HS-5 (cell line): Measurements from ENCODE around the gene LBH.

Source experiments
- DNase-seq: peaks from one replicate; pipeline ENCODE4 v3.0.0-alpha.2; 2012; ENCODE audit warnings: low read depth

LBH gene

GRCh38 chr2:30231212-30231995 is at the start of gene LBH:
LBH (plus strand) TSS chr2:30231534; CDS start chr2:30231739, 205 bp downstream.
- no peak for DNase-seq

GRCh38 chr2:30184035-30184434 is 47.3 kb upstream of the LBH start:
- no peak for DNase-seq

DNA sequence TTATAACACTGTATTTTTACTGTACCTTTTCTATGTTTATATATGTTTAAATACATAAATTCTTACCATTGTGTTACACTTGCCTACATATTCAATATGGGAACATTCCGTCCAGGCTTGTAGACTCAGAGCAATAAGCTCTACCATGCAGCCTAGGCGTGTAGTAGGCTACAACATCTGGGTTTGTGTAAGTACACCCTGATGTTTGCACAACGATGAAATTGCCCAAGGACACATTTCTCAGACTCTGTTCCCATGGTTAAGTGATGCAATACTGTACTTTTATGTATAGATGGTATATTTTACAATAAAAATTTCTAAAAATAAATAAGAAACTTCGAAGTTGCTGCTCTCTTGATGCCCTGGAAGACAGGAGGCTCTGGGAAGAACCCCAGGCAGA is 46.2 kb upstream of the LBH start:
- no peak for DNase-seq

- no peak for DNase-seq
These were observed 43.0 kb upstream of the LBH start for GRCh38 chr2:30188292-30188691.

DNA sequence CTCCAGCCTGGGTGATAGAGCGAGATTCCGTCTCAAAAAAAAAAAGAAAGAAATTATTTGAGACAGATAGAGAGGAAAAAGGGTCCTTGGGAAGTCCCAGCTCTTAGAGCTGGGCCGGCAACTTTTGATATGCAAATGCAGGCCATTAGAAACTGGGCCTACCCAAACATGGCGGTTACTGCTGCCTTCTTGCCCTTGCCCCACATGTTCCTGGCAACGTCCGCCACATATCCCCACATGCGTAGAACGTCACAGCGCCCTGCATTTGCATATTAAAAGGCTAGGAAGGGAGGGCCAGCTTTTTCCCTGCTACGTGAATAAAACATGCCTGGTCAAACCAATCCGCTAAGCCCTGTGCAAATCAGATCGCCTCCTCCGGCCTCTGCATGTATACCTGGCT is 40.7 kb upstream of the LBH start:
- DNase-seq = no peak

- DNase-seq = no peak
These were observed 40.2 kb upstream of the LBH start for GRCh38 chr2:30191107-30191506.

- no peak for DNase-seq
These were observed 39.5 kb upstream of the LBH start for GRCh38 chr2:30191819-30192271.

- no peak for DNase-seq
These were observed 39.0 kb upstream of the LBH start for GRCh38 chr2:30192314-30192713.

GRCh38 chr2:30193104-30193681 is 38.1 kb upstream of the LBH start:
- DNase-seq = no peak

DNA sequence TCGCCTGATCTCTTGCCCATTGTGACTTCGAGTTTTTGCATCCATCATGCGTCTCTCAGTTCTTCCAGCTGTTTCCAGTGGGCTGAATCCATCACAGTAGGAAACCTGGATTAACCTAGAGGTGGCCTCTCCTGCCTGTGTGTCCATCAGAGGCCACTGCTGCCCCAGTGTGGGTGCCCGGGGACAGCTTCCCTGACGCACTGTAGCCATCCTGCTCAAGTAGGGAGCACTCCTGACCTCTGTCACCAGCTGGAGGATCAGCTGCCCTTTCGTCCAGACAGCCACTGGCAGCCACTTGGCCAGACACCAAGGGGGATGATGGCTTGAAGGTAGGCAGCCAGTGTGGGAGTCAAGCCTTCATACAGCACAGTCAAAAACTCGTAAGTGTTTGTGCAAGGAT is 36.9 kb upstream of the LBH start:
- no peak for DNase-seq

DNA sequence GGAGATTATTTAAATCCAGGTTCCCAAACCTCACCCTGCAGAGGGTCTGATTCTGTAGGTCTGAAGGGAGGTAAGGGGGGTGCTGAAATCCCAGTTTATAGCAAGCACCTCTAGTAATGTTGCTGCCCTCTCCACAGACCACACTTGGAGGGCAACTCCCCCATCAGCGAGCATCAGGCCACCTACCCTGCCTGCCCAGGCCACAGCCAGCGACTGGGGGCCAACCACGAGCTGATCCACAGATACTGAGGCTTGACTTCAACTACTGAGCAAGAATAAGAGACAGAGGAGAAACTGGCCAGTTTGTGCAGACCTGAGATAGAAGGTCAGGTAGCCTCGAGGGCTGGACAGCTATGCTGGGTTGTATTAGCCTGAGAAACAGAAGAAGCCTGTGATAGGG is 36.3 kb upstream of the LBH start:
- DNase-seq = no peak

DNA sequence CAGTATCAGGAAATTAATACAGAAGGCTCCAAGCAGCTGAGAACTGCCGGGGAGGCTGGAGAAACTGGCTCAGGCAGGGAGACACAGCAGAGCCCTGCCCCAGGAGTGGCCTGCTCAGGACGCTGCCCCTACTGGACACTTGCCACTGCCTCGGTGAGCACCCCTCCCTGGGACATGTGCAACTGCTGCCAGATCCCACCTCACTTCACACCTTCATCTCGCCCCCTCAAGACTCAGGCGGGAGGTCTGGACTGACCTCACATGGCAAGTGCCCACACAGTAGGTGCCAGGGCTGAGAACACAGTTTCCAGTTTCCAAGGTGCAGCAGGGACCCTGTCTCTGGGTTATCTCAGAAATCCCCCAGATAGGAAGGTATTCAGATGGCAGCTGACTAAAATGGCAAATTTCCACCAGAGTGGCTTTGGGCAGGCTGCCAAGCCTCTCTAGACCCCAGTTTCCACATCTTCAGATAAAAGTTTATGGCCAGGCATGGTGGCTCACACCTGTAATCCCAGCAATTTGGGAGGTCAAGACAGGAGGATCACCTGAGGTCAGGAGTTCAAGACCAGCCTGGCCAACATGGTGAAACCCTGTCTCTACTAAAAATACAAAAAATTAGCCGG is 33.7 kb upstream of the LBH start:
- DNase-seq = no peak

- no peak for DNase-seq
These were observed 29.3 kb upstream of the LBH start for GRCh38 chr2:30201990-30202389.

- no peak for DNase-seq
These were observed 28.2 kb upstream of the LBH start for GRCh38 chr2:30203156-30203555.

GRCh38 chr2:30204281-30204680 is 27.1 kb upstream of the LBH start:
- DNase-seq = no peak

GRCh38 chr2:30205456-30205855 is 25.9 kb upstream of the LBH start:
- DNase-seq = no peak

DNA sequence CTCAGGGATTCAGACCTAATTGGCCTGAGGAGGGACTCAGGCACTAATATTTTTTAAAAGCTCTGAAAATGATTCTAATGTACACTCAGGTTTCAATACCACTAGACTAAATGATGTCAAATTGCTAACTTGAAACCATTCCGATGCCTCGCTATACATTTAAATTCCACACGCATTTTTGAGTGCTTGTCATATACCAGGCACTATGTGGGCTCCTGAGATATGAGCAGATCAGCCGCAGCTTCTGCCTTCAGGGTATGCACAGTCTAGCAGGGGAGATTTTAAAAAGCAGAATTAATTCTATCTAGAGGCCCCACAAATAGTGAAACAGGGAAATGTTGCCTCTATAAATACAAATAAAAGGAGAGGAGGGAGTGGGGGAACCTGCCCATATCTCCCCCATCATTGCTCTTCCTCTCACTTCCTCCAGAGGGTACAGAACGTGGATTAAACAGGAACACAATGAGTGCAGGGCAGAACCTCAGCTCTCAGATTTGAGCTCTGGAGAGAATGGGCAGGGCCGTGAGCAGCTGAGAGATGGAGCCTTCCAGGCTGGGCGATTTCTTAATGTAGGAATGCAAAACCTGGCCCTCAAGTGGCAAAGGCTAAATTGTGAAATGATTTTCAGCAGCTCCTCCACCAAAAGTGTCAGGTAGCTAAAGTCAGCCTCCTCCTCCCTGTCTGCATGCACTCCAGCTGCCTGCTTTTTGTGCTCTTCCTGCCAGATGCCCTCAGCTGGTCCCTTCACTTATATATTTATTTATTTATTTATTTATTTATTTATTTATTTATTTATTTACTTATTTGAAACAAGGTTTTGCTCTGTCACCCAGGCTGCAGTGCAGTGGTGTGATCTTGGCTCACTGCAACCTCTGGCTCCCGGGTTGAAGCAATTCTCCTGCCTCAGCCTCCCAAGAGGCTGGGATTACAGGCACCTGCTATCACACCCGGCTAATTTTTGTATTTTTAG is 24.6 kb upstream of the LBH start:
- DNase-seq = no peak

DNA sequence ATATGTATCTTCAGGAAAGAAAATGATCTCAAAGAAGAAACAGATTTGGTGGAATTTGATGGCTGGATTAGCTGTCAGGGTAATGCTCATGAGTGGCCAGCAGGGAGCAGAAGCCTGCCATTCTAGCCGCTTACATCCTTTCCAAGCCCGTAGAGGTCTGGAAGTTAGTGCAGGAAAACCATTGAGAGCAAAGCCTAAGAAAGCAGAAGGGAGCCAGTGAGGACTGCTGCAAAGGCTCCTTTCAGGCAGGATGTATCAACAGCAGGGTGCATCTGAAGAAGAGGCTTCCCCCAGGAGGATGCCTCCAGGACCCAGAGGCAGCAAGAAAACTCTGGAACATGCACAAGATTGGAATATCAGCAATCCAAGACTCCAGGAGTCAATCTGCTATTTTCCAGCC is 22.9 kb upstream of the LBH start:
- no peak for DNase-seq

GRCh38 chr2:30209227-30209626 is 22.1 kb upstream of the LBH start:
- no peak for DNase-seq

- no peak for DNase-seq
These were observed 18.0 kb upstream of the LBH start for GRCh38 chr2:30213326-30213725.

GRCh38 chr2:30213907-30214463 is 17.3 kb upstream of the LBH start:
- no peak for DNase-seq

DNA sequence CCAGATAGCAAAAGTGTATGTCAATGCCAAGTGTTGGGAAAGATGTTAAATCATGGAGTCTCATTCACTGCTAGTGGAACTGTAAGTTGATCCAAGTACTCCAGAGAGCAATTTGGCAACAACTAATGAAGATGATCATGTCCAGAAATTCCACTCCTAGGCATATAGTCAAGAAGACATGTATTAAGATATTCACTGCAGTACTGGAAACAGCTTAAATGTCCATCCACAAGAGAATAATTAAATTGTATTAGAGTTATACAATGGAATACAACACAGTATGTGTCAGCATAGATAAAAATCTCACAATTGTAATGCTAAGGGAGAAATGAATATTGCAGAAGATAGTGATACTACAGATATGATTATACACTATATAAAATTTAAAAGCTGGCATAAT is 15.2 kb upstream of the LBH start:
- no peak for DNase-seq
